Activated naive CD4-positive, alpha-beta T cell treated with anti-CD3 and anti-CD28 coated beads for 36 hours (primary cell): ENCODE data around the gene IL1RN. TPM values are rescaled to one million over a fixed set of nuclear protein-coding genes. Genes with fewer than 3 reads are reported as not detected.

ENCODE experiments used
- CTCF ChIA-PET: fragments of 350-600 bp; sonication (Branson Sonifier 250); formaldehyde crosslinking; loops from one replicate; lab custom pipeline; 2021; ENCODE audit warnings: antibody characterized with exemption; lab: Charles Lee
- DNase-seq: peaks from one replicate; pipeline ENCODE4 v3.0.0-alpha.2; 2020
- H3K27ac Mint-ChIP-seq: one replicate; pipeline ENCODE4 v1.8.0; 2021; ENCODE audit warnings: mild to moderate bottlenecking, mixed read lengths
- H3K27me3 Mint-ChIP-seq: one replicate; pipeline ENCODE4 v1.8.0; 2021; ENCODE audit warnings: low read depth, mixed read lengths
- H3K36me3 Mint-ChIP-seq: one replicate; pipeline ENCODE4 v1.8.0; 2021; ENCODE audit warnings: low read depth, mixed read lengths
- H3K4me1 Mint-ChIP-seq: one replicate; pipeline ENCODE4 v1.8.0; 2021; ENCODE audit warnings: low read depth, mixed read lengths
- H3K4me3 Mint-ChIP-seq: one replicate; pipeline ENCODE4 v1.8.0; 2021; ENCODE audit warnings: mild to moderate bottlenecking, moderate library complexity, mixed read lengths
- H3K9me3 Mint-ChIP-seq: one replicate; pipeline ENCODE4 v1.8.0; 2021; ENCODE audit warnings: mixed read lengths
- intact Hi-C: fragments of 100-400 bp; cut with micrococcal nuclease; formaldehyde crosslinking; loops from one replicate; pipeline ENCODE4 v1.15.1; 2023
- total RNA-seq, 2 experiments: library from RNA; stranded (reverse); gene quantifications; one replicate each; pipeline ENCODE4 v1.2.3, GENCODE V29; 2021

IL1RN gene
- total RNA-seq, 2 experiments from 2014 or later = 0.77 to 1.2 TPM

DNA sequence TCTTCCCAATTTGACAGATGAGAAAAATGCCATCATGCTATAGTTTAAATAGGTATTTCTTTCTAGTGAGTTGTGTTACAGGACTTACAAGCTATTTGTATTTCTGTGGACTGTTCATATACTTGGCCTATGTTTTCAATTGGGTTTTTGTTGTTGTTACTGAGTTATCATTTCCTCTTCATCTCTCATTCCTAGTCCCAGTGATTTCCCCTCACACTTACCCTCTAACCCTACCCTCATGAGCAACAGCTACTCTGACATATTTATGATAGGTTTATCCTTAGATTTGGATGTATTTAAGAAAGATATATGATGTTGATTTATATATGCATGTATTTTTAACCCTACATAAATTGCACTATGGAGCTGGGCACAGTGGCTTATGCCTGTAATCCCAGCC, 35.5 kb downstream of the IL1RN start:
- H3K4me1 Mint-ChIP-seq = peaks cover 49% of the 10 kb centered on the region
- intact Hi-C loops = no loop called here
- H3K9me3 Mint-ChIP-seq = no peaks in the 10 kb centered on the region
- CTCF ChIA-PET = interaction anchor here (1.0 to 4.4 kb wide), 6 partner anchors 9 to 38 kb away, joined by 3 to 22 read pairs (median 4); partner anchors contain the start of gene PSD4
- peak overlapping the region; percentile 20 for H3K27ac Mint-ChIP-seq
- no peak for DNase-seq
- no peak overlapping the region for H3K4me3 Mint-ChIP-seq
- H3K27me3 Mint-ChIP-seq = no peaks in the 10 kb centered on the region
- no peaks in the 10 kb centered on the region for H3K36me3 Mint-ChIP-seq

DNA sequence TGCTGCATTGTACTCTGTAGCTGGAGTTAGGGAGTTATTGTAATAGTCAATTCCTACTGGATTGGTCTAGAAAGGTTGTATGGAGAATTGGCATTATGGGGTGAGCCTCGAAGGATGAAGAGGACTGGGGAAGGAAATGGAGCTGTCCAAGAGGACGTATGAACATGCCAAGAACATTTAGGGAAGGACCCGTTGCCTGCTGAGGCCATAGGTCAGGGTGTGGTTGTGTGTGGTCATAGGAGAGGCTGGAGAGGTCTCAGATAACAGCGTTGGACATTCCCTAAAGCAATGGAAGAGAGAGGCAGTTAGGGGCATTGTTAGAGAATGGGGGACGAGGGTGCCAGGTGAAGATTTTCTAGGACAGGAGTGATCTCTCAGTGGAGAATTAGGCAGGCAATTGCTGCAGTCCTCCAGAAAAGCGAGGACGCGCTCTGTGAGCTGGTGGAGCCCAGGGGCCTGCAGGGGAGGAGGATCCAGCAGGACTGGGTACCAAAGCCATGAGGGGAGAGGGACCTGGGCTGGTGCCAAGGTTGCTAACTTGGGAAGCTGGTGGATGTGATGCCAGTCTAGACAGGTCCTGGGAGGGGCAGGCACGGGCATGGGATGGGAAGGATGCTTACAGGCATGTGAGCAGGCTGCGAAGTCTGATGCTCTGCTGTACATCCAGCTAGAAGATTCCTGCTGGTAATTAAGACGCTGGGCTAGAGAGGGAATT, 37.0 kb downstream of the IL1RN start:
- H3K4me1 Mint-ChIP-seq = peaks cover 50% of the 10 kb centered on the region
- H3K27me3 Mint-ChIP-seq = no peaks in the 10 kb centered on the region
- no peak overlapping the region for H3K27ac Mint-ChIP-seq
- no peak for DNase-seq
- H3K4me3 Mint-ChIP-seq = no peak overlapping the region
- CTCF ChIA-PET = interaction anchor here (1.1 to 5.0 kb wide), 4 partner anchors 8 to 27 kb away, joined by 3 to 24 read pairs (median 14); partner anchors contain the start of gene PSD4
- intact Hi-C loops = no loop called here
- no peaks in the 10 kb centered on the region for H3K9me3 Mint-ChIP-seq
- no peaks in the 10 kb centered on the region for H3K36me3 Mint-ChIP-seq

DNA sequence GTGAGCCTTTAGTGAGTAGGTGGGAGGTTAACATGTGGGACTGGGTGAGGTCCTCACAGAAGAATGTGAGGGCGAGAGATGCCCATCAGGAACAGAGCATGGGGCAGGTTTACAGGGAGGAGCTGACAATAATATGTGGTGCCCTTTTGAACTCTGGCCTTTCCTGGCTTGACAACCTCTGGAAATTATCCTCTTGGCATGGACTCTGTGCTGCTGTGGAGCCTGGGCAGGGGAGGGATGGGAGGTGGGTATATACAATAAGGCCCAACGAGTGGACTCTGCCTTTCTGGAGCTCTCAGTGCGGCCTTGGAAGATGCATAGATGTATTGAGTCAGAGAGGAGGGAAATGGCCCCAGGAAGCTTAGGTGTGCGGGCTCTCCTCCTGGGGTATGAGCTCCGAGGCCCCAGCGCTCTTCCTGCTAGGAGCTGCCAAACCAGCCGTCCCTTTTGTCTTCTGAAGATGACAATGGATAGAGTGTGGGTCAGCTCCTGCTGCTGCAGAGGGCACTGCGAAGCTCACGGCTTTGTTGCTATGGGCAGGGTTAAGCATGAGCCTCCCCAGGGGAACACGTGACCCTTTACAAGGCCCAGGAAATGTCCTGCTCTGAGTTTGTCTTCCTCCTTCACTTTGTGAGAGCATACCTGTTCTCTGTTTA, 37.7 kb downstream of the IL1RN start:
- H3K27ac Mint-ChIP-seq = no peak overlapping the region
- DNase-seq = no peak
- no peaks in the 10 kb centered on the region for H3K9me3 Mint-ChIP-seq
- no peaks in the 10 kb centered on the region for H3K27me3 Mint-ChIP-seq
- intact Hi-C loops = loop anchor here (5.0 kb wide), 1 partner anchor 518 kb away; the partner anchor contains the start of gene SLC20A1
- H3K36me3 Mint-ChIP-seq = peaks cover 2% of the 10 kb centered on the region
- H3K4me1 Mint-ChIP-seq = peaks cover 55% of the 10 kb centered on the region
- no peak overlapping the region for H3K4me3 Mint-ChIP-seq
- CTCF ChIA-PET = interaction anchor here (1.1 to 5.0 kb wide), 5 partner anchors 9 to 27 kb away, joined by 3 to 24 read pairs (median 7); partner anchors contain the start of gene PSD4

DNA sequence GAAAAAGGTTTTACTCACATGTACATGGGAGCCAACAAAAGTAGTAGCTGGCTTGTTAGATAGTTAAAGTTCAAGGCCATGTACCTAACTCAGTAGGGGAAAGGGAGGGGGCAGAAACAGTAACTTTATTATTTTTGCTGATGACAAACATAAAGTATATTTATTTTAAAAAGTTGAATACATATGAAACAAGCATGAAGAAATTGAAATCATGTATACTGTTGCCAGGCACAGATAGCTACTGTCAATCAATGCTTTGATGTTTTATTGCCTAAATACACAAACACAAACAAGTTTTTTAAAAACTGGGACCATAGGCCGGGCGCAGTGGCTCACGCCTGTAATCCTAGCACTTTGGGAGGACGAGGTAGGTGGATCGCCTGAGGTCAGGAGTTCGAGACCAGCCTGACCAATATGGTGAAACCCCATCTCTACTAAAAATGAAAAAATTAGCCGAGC, 38.8 kb downstream of the IL1RN start:
- Mint-ChIP-seq H3K4me1 (peaks cover 61% of the 10 kb centered on the region), H3K4me3 (no peak overlapping the region), H3K36me3 (peaks cover 6% of the 10 kb centered on the region)

DNA sequence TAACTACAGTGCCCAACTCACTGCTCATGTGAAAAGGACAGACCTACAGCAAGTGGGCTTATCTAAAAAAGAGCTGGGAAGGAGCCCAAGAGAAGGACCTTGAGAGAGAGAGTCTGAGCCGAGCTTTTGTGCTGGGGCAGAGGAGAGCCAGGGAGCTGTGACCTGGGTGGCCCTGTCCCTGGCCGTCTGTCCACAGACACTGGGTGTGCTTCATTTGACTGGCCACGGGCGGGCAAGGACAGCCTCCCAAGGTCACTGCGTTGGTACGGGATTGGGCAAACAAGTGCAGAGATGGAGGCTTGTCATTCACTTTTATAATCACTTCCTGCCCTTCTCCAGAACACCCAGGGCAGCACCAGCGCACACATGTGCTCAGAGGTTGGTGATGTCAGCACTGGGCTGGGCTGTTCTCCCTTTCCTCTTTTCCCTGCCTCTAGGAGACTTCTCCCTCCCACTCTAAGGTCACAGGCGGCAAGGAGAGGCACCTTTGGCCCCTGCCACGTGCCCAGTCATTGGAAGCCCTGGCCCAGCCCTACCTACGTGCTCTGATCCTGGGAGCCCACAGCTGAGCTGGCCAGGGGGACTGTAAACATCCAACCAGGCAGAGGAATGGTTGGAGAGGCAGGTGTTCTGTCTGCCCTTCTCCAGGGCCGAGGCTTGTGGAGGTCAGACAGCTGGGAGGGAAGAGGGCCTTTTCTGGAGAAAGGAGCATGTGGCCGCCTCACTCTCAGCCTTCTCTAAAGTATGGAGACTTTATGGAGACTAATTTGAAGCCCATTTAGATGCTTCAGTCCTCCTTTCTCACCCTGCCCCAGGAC, 39.9 kb downstream of the IL1RN start:
- H3K36me3 Mint-ChIP-seq = peaks cover 11% of the 10 kb centered on the region
- intact Hi-C loops = loop anchor here (1.0 to 5.0 kb wide), 3 partner anchors 8 to 520 kb away; partner anchors contain the start of gene SLC20A1
- peaks cover 6% of the 10 kb centered on the region for H3K9me3 Mint-ChIP-seq
- no peaks in the 10 kb centered on the region for H3K27me3 Mint-ChIP-seq
- H3K4me3 Mint-ChIP-seq = peak overlapping the region; percentile 61
- peaks cover 71% of the 10 kb centered on the region for H3K4me1 Mint-ChIP-seq
- CTCF ChIA-PET = interaction anchor here (0.5 to 5.0 kb wide), 4 partner anchors 26 to 438 kb away, joined by 3 to 24 read pairs (median 4); no protein-coding TSS in a partner anchor
- peak; percentile 74 for DNase-seq
- H3K27ac Mint-ChIP-seq = peak overlapping the region; percentile 99

More for the DNA sequence above, 38.8 kb downstream of the IL1RN start:
- DNase-seq = no peak
- Mint-ChIP-seq H3K27me3 (no peaks in the 10 kb centered on the region), H3K27ac (peak overlapping the region; percentile 99), H3K9me3 (peaks cover 3% of the 10 kb centered on the region)
- CTCF ChIA-PET = interaction anchor here (0.8 to 5.0 kb wide), 6 partner anchors 8 to 37 kb away, joined by 3 to 24 read pairs (median 6); partner anchors contain the start of gene PSD4
- intact Hi-C loops = loop anchor here (5.0 kb wide), 1 partner anchor 519 kb away; the partner anchor contains the start of gene SLC20A1

DNA sequence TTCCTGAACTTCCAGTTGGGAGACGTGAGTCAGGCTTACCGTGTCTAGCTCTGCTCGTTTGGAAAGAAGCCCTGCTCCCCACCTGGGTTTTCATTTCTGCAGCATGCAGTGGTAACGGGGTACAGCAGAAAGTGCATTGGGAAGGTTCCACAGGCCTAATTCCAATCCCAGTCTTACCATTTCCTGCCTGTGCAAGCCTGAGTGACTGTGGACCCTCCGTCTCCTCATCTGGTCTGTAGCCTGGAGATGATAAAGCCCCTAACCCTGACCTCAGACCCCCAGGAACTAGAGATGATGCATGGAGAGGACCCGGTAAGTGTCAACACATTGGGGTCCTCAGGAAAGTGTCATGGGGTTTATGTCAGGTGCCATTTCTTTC, 40.6 kb downstream of the IL1RN start:
- CTCF ChIA-PET = interaction anchor here (0.6 to 5.0 kb wide), 3 partner anchors 25 to 203 kb away, joined by 3 to 24 read pairs (median 3); no protein-coding TSS in a partner anchor
- Mint-ChIP-seq H3K4me3 (peak overlapping the region; percentile 38), H3K4me1 (peaks cover 71% of the 10 kb centered on the region), H3K27ac (peak overlapping the region; percentile 99), H3K27me3 (no peaks in the 10 kb centered on the region), H3K36me3 (peaks cover 11% of the 10 kb centered on the region), H3K9me3 (peaks cover 6% of the 10 kb centered on the region)
- DNase-seq = no peak
- intact Hi-C loops = loop anchor here (1.0 to 5.0 kb wide), 3 partner anchors 7 to 521 kb away; partner anchors contain the start of gene SLC20A1

DNA sequence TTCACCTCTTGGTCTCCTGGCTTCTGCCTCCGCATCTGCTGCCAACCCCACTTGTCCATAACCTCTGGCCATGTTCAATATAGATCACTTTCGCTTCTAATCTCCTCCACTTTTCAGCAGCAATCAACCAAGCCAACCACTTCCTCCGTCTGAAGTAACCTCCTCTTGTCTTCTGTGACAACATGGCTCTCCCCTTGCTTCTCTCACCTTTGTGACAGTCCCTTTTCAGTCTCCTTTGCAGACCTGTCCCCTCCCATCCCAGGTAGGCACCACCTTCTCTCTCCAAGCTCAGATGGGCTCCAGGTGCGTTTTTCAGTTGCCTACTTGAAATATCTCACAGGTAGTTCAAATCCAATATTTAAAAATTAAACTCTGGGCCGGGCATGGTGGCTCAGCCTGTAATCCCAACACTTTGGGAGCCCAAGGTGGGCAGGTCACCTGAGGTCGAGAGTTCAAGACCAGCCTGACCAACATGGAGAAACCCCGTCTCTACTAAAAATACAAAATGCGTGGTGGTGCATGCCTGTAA, 41.7 kb downstream of the IL1RN start:
- DNase-seq = peak; percentile 54
- peaks cover 11% of the 10 kb centered on the region for H3K36me3 Mint-ChIP-seq
- intact Hi-C loops = loop anchor here (5.0 kb wide), 1 partner anchor 522 kb away; the partner anchor contains the start of gene SLC20A1
- H3K27ac Mint-ChIP-seq = peak overlapping the region; percentile 99
- peaks cover 6% of the 10 kb centered on the region for H3K9me3 Mint-ChIP-seq
- H3K4me3 Mint-ChIP-seq = peak overlapping the region; percentile 38
- no peaks in the 10 kb centered on the region for H3K27me3 Mint-ChIP-seq
- H3K4me1 Mint-ChIP-seq = peaks cover 77% of the 10 kb centered on the region
- CTCF ChIA-PET = no interaction called here

DNA sequence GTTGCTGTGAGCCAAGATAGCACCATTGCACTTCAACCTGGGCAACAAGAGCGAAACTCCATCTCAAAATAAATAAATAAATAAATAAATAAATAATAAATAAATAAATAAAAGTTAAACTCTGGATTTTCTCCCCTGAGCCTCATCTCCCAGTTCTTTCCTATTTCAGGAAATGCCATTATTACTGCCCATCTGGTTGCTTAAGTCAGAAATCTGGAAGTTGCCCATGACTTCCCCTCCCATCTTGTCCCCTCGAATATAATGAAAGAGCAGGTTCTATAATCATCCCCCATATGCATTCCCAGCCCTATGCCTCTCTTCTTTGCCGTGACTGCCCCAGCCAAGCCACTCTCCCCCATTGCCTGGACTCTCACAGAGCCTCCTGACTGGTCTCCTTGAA, 42.2 kb downstream of the IL1RN start:
- Mint-ChIP-seq H3K4me3 (no peak overlapping the region), H3K9me3 (peaks cover 6% of the 10 kb centered on the region), H3K27ac (no peak overlapping the region), H3K27me3 (no peaks in the 10 kb centered on the region), H3K36me3 (peaks cover 11% of the 10 kb centered on the region), H3K4me1 (peaks cover 73% of the 10 kb centered on the region)
- no peak for DNase-seq
- CTCF ChIA-PET = no interaction called here
- intact Hi-C loops = loop anchor here (5.0 kb wide), 1 partner anchor 522 kb away; the partner anchor contains the start of gene SLC20A1

DNA sequence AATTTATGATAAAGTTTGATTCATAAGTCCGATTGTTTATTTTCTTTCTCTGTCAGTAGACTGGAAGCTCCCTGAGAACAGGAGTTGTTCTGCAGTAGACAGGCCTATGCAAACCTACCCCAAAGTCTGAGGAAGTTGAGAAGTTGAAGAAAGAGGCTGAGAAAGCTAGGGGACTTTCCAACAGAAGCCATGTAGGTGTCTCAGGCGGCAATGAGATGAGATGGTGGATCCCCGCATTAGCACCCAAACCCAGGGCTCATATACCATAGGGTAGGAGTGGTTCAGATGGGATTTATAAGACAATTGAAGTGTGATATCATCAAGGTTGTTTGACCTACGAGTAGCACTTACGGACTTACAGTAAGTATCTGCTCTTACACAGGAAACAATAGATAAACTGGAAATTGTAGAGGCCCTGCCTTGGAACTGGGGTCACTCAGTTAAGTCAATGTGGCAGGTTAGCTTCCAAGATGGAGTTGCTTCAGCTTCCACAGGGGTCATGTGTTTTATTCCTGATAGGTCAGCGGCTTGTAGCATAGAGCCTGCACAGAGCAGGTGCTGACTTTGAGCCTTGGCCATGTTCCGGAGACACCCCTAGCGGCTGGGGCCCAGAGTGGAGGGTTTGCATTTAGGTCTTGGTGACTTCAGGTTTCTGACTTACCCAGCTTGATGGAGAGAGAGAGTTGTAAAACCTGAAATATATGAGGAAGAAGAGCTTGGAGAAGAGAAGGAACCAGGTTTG, 44.1 kb downstream of the IL1RN start:
- H3K9me3 Mint-ChIP-seq = peaks cover 6% of the 10 kb centered on the region
- peaks cover 23% of the 10 kb centered on the region for H3K36me3 Mint-ChIP-seq
- intact Hi-C loops = loop anchor here (5.0 kb wide), 2 partner anchors 409 to 984 kb away; partner anchors contain the start of gene CKAP2L
- peak overlapping the region; percentile 97 for H3K27ac Mint-ChIP-seq
- H3K4me3 Mint-ChIP-seq = no peak overlapping the region
- no peaks in the 10 kb centered on the region for H3K27me3 Mint-ChIP-seq
- peak; percentile 60 for DNase-seq
- CTCF ChIA-PET = interaction anchor here (1.0 to 5.8 kb wide), 7 partner anchors 9 to 78 kb away, joined by 3 to 95 read pairs (median 4); no protein-coding TSS in a partner anchor
- H3K4me1 Mint-ChIP-seq = peaks cover 75% of the 10 kb centered on the region

DNA sequence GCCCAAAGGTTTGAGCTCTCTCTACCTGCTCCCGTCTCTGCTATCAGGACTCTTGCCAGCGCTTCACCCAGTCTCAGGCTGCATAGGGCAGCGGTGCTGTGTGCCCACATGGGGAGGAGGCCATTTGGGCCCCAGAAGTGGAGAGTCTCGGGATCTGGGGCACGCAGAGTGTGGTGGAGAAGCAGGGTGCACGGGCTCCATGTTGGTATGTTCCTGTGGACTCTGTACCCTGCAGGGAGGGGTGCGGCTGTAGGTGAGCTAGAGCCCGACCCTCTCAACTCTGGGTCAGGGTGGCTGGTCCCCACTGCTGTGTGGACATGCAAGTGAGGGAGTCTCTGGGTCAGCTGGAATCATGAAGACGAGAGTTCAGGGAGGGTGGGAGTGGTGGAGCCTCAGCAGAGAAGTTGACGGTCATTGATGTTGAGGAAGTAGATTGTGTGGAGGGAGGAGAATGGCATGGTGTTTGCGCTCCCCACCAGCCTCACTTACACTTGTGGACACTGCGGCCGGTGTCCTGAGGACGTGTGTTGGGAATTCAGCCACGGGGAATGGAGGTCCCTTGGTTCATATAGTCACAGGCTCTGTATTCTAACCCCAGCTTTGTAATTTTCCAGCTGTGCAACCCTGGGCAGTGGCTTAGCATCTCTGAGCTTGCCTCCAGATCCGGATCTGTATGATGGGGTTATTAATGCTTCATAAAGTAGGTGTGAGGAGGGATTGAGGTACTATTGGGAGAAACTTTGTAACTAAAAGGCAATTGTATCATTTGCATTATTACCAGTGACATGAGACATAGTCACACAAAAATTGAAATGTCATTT, 45.5 kb downstream of the IL1RN start:
- H3K27me3 Mint-ChIP-seq = no peaks in the 10 kb centered on the region

More for the DNA sequence above, 45.5 kb downstream of the IL1RN start:
- H3K9me3 Mint-ChIP-seq = peaks cover 6% of the 10 kb centered on the region
- peak overlapping the region; percentile 97 for H3K27ac Mint-ChIP-seq
- intact Hi-C loops = loop anchor here (1.0 to 5.0 kb wide), 4 partner anchors 15 to 986 kb away; partner anchors contain the start of gene CKAP2L
- DNase-seq = no peak
- CTCF ChIA-PET = interaction anchor here (0.7 to 5.8 kb wide), 11 partner anchors 7 to 93 kb away, joined by 3 to 95 read pairs (median 5); no protein-coding TSS in a partner anchor
- H3K4me3 Mint-ChIP-seq = peak overlapping the region; percentile 95
- peaks cover 34% of the 10 kb centered on the region for H3K36me3 Mint-ChIP-seq
- H3K4me1 Mint-ChIP-seq = peaks cover 77% of the 10 kb centered on the region
